ENCODE measurements around the gene USH2A. TPM values are rescaled to one million over a fixed set of nuclear protein-coding genes. Genes with fewer than 3 reads are reported as not detected.

USH2A gene
- total RNA-seq, 1 experiment from 2014 or later: not detected

DNA sequence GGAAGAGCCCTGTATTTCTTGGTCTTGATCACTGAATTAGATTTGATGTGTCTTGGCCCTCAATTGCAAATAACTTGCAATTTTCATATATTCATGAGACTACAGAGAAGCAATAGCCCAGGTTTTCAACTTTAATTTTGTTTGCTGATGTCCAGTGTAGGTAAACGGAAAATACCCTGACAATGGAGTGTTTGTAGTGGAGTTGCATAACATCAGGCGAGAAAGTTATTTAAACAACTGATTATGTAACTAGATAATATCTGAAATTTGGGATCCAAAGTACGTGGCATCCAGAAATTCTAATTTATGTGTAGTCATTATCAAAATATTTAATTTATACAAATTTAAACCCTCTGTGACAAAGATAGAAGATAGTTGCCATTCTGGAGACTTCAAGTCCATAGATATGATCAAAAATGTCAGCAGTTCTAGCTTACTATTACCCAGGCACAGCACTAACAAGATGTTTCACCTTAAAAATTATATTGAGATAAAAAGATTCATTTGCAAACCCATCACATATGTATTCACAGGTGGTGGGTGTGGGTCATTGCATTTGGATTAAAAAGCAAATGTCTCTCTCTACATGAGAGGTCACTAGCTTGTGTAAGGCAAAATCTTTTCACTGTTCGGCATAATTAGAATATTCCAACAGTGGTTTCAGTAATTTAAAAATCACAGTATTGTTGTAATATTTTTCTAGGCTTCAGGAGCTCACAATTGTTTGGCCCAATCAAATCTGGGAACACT, 705.4 kb downstream of the USH2A start:
- ChIA-PET CTCF (interaction anchor here (1.1 kb wide), 1 partner anchor 8 kb away, joined by 3 read pairs; no protein-coding TSS in a partner anchor), POLR2A (no interaction called here), RAD21 (ENCODE audit: low non-redundant PET in 1 of 2, low total read pairs in 2 of 2, uncharacterized antibody in 2 of 2, unreplicated experiment in 2 of 2) (no interaction called here)
- DNase-seq (ENCODE audit: low read depth, low spot score) (no peak), ATAC-seq (no peak)
- Histone ChIP-seq H3K9me2 (ENCODE audit: insufficient read depth) (0 out of 2 replicates have a peak, but pooled peaks cover 2% of the 10 kb centered on the region), H4K20me1 (ENCODE audit: insufficient read depth) (no peaks in the 10 kb centered on the region), H3K4me2 (ENCODE audit: low read length) (no peak overlapping the region), H3K36me3 (ENCODE audit: control insufficient read depth in 1 of 2, insufficient read depth in 2 of 2, low read length in 2 of 2) (no peaks in the 10 kb centered on the region), H3K9ac (ENCODE audit: low read length) (no peak overlapping the region), H3K9me3 (ENCODE audit: control insufficient read depth in 1 of 2, insufficient read depth in 1 of 2, low read depth in 1 of 2, low read length in 2 of 2) (no peaks in the 10 kb centered on the region), H3K4me3 (replicated peaks in 1 of 2; ENCODE audit: low read depth in 1 of 2, low read length in 2 of 2) (no peak overlapping the region), H3K4me1 (ENCODE audit: control insufficient read depth in 1 of 2, insufficient read depth in 2 of 2, low read length in 2 of 2) (no peaks in the 10 kb centered on the region), H2AFZ (ENCODE audit: low read depth, low read length, poor library complexity, severe bottlenecking) (no peak overlapping the region), H3K79me2 (ENCODE audit: insufficient read depth, low read length) (no peaks in the 10 kb centered on the region), H3K27ac (ENCODE audit: low read depth, low read length) (no peak overlapping the region), H3K27me3 (ENCODE audit: insufficient read depth, low read length) (0 out of 2 replicates have a peak, but pooled peaks cover 6% of the 10 kb centered on the region)
- no TSS peak for BruUV-seq (replicated peaks)
- intact Hi-C loops (cut with micrococcal nuclease): no loop called here
- TF ChIP-seq EZH2phosphoT487 (IDR thresholded peaks at IDR 0.05; ENCODE audit: borderline replicate concordance) (no peak), YY1 (IDR thresholded peaks at IDR 0.05; ENCODE audit: extremely low read depth, insufficient replicate concordance, low read depth, low read length) (no peak), EZH2 (IDR thresholded peaks at IDR 0.05) (no peak), TCF7L2 (IDR thresholded peaks at IDR 0.05; ENCODE audit: borderline replicate concordance, extremely low read depth, insufficient read depth, insufficient read length) (no peak), ELF1 (IDR thresholded peaks at IDR 0.05; ENCODE audit: borderline replicate concordance, low read depth) (no peak), JUND (IDR thresholded peaks at IDR 0.05) (no peak), ZNF274 (IDR thresholded peaks at IDR 0.05; ENCODE audit: low read depth, low read length) (no peak), EGR1 (IDR thresholded peaks at IDR 0.05; ENCODE audit: low read depth) (no peak), CTCF (IDR thresholded peaks at IDR 0.05 in 2 of 3, conservative IDR thresholded peaks at IDR 0.05 in 1 of 3; ENCODE audit: borderline replicate concordance in 1 of 3, insufficient read depth in 1 of 3, low read depth in 2 of 3, low read length in 2 of 3) (no peak), POLR2A (IDR thresholded peaks at IDR 0.05; ENCODE audit: borderline replicate concordance, extremely low read depth, insufficient read depth, insufficient read length) (no peak), SP1 (IDR thresholded peaks at IDR 0.05; ENCODE audit: low read depth) (no peak), ATF3 (IDR thresholded peaks at IDR 0.05) (no peak), POLR2AphosphoS5 (IDR thresholded peaks at IDR 0.05; ENCODE audit: low read depth, low read length) (no peak)
- TF ChIP-seq, protein P1, sequence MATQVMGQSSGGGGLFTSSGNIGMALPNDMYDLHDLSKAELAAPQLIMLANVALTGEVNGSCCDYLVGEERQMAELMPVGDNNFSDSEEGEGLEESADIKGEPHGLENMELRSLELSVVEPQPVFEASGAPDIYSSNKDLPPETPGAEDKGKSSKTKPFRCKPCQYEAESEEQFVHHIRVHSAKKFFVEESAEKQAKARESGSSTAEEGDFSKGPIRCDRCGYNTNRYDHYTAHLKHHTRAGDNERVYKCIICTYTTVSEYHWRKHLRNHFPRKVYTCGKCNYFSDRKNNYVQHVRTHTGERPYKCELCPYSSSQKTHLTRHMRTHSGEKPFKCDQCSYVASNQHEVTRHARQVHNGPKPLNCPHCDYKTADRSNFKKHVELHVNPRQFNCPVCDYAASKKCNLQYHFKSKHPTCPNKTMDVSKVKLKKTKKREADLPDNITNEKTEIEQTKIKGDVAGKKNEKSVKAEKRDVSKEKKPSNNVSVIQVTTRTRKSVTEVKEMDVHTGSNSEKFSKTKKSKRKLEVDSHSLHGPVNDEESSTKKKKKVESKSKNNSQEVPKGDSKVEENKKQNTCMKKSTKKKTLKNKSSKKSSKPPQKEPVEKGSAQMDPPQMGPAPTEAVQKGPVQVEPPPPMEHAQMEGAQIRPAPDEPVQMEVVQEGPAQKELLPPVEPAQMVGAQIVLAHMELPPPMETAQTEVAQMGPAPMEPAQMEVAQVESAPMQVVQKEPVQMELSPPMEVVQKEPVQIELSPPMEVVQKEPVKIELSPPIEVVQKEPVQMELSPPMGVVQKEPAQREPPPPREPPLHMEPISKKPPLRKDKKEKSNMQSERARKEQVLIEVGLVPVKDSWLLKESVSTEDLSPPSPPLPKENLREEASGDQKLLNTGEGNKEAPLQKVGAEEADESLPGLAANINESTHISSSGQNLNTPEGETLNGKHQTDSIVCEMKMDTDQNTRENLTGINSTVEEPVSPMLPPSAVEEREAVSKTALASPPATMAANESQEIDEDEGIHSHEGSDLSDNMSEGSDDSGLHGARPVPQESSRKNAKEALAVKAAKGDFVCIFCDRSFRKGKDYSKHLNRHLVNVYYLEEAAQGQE (IDR thresholded peaks at IDR 0.05; ENCODE audit: low read depth): no peak
- TF ChIP-seq, protein P2, sequence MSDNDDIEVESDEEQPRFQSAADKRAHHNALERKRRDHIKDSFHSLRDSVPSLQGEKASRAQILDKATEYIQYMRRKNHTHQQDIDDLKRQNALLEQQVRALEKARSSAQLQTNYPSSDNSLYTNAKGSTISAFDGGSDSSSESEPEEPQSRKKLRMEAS (IDR thresholded peaks at IDR 0.05): no peak

All from HCT116 (cell line).